ENCODE results near the gene HHLA2.

- TF ChIP-seq GATA2 (IDR thresholded peaks at IDR 0.05; ENCODE audit: low read depth, low read length) (no peak), GATA3 (IDR thresholded peaks at IDR 0.05; ENCODE audit: low read depth, low read length) (no peak)
Observed at GRCh38 chr3:108311797-108312196, 15.4 kb downstream of the HHLA2 start.

All from SH-SY5Y (cell line).